ENCODE measurements around the gene NPY.
A peak's percentile ranks its signal among the peaks of the same experiment; 100 is the strongest.

DNA sequence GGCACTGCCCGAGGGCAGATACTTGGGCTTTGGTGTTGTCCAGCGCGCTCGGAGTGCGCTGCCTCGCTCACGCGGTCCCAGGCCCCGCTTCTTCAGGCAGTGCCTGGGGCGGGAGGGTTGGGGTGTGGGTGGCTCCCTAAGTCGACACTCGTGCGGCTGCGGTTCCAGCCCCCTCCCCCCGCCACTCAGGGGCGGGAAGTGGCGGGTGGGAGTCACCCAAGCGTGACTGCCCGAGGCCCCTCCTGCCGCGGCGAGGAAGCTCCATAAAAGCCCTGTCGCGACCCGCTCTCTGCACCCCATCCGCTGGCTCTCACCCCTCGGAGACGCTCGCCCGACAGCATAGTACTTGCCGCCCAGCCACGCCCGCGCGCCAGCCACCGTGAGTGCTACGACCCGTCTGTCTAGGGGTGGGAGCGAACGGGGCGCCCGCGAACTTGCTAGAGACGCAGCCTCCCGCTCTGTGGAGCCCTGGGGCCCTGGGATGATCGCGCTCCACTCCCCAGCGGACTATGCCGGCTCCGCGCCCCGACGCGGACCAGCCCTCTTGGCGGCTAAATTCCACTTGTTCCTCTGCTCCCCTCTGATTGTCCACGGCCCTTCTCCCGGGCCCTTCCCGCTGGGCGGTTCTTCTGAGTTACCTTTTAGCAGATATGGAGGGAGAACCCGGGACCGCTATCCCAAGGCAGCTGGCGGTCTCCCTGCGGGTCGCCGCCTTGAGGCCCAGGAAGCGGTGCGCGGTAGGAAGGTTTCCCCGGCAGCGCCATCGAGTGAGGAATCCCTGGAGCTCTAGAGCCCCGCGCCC is at the start of gene NPY:
- peak; percentile 72 for TF ChIP-seq EZH2 (IDR thresholded peaks at IDR 0.05; ENCODE audit: insufficient read depth, low read length)
- TF ChIP-seq, protein P1, sequence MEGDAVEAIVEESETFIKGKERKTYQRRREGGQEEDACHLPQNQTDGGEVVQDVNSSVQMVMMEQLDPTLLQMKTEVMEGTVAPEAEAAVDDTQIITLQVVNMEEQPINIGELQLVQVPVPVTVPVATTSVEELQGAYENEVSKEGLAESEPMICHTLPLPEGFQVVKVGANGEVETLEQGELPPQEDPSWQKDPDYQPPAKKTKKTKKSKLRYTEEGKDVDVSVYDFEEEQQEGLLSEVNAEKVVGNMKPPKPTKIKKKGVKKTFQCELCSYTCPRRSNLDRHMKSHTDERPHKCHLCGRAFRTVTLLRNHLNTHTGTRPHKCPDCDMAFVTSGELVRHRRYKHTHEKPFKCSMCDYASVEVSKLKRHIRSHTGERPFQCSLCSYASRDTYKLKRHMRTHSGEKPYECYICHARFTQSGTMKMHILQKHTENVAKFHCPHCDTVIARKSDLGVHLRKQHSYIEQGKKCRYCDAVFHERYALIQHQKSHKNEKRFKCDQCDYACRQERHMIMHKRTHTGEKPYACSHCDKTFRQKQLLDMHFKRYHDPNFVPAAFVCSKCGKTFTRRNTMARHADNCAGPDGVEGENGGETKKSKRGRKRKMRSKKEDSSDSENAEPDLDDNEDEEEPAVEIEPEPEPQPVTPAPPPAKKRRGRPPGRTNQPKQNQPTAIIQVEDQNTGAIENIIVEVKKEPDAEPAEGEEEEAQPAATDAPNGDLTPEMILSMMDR (IDR thresholded peaks at IDR 0.05; ENCODE audit: insufficient read depth, low read depth, low read length) = no peak

Data from astrocyte (in vitro differentiated cells and primary cell).